ENCODE data around the gene GALNT4. TPM values are rescaled to one million over a fixed set of nuclear protein-coding genes. Genes with fewer than 3 reads are reported as not detected.

GALNT4 gene
- total and polyA plus RNA-seq, 7 donors, result 3.4 to 14.6 (median 4.6) TPM

DNA sequence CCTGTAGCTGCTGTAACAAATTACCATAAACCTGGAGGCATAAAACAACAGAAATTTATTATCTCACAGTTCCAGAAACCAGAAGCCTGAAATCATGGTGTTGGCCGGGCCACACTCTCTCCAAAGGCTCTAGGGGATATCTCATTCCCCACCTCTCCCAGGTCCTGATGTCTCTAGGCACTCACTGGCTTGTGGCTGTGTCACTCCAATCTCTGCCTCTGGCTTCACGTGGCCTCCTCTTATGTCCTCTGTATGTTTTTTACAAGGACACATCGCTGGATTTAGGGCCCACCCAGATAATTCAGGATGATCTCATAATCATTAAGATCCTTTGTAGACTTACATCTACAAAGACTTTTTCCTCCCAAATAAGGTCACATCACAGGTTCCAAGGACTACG lies 8.0 kb downstream of the GALNT4 start:
- TF ChIP-seq, protein P1, sequence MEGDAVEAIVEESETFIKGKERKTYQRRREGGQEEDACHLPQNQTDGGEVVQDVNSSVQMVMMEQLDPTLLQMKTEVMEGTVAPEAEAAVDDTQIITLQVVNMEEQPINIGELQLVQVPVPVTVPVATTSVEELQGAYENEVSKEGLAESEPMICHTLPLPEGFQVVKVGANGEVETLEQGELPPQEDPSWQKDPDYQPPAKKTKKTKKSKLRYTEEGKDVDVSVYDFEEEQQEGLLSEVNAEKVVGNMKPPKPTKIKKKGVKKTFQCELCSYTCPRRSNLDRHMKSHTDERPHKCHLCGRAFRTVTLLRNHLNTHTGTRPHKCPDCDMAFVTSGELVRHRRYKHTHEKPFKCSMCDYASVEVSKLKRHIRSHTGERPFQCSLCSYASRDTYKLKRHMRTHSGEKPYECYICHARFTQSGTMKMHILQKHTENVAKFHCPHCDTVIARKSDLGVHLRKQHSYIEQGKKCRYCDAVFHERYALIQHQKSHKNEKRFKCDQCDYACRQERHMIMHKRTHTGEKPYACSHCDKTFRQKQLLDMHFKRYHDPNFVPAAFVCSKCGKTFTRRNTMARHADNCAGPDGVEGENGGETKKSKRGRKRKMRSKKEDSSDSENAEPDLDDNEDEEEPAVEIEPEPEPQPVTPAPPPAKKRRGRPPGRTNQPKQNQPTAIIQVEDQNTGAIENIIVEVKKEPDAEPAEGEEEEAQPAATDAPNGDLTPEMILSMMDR (IDR thresholded peaks at IDR 0.05), result no peak
- no peaks in the 10 kb centered on the region for H3K27me3 ChIP-seq
- H3K4me1 ChIP-seq, result peaks cover 0 to 13% (median 3%) of the 10 kb centered on the region in 4 donors
- no peaks in the 10 kb centered on the region for H3K9me3 ChIP-seq
- H3K36me3 ChIP-seq, result no peaks in the 10 kb centered on the region
- DNase-seq, result no peak
- no peak overlapping the region for H3K4me3 ChIP-seq
- intact Hi-C loops (cut with DNase I), result no loop called here
- H3K27ac ChIP-seq, result no peak overlapping the region
- WGBS, 2 donors, result 79 to 82% methylated on average over 4 of the region's 4 CpGs

- Histone ChIP-seq H3K27me3 (no peaks in the 10 kb centered on the region), H3K36me3 (no peaks in the 10 kb centered on the region), H3K27ac (no peak overlapping the region), H3K4me1 (no peaks in the 10 kb centered on the region), H3K4me3 (no peak overlapping the region), H3K9me3 (no peaks in the 10 kb centered on the region)
- 83 to 89% methylated on average over 1 of the region's 1 CpG for WGBS, 2 donors
- no peak for TF ChIP-seq POLR2AphosphoS5 (IDR thresholded peaks at IDR 0.05)
- TF ChIP-seq, protein P1 (IDR thresholded peaks at IDR 0.05), result no peak
- no peak for TF ChIP-seq POLR2A (IDR thresholded peaks at IDR 0.05)
- no peak for TF ChIP-seq EP300 (IDR thresholded peaks at IDR 0.05)
- intact Hi-C loops (cut with DNase I), result no loop called here
- DNase-seq, result no peak
Measured at GRCh38 chr12:89514751-89515150, 9.8 kb downstream of the GALNT4 start.

DNA sequence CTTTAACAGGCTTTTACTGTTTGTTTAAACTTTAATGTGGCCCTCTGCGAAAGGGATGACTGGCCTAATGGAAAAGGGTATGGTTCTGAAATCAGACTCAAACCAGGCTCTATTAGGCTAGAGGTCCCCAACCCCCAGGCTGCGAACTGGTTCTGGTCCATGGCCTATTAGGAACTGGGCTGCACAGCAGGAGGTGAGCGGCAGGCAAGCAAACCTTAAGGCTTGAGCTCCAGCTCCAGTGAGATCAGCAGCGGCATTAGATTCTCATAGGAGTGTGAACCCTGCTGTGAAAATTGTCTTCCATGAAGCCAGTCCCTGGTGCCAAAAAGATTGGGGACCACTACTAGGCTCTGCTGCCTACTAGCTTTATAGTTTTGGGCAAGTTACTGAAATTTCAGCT lies 11.1 kb downstream of the GALNT4 start:
- Histone ChIP-seq H3K36me3 (no peaks in the 10 kb centered on the region), H3K27ac (no peak overlapping the region), H3K4me1 (no peaks in the 10 kb centered on the region), H3K9me3 (no peaks in the 10 kb centered on the region), H3K4me3 (no peak overlapping the region), H3K27me3 (no peaks in the 10 kb centered on the region)
- no peak for DNase-seq
- intact Hi-C loops (cut with DNase I), result no loop called here
- no peak for TF ChIP-seq POLR2A (IDR thresholded peaks at IDR 0.05)
- 95 to 96% methylated on average over 4 of the region's 4 CpGs for WGBS, 2 donors

GRCh38 chr12:89507015-89507824 lies 17.4 kb downstream of the GALNT4 start:
- Histone ChIP-seq H3K9me3 (no peaks in the 10 kb centered on the region), H3K36me3 (no peaks in the 10 kb centered on the region), H3K4me3 (no peak overlapping the region), H3K27ac (no peak overlapping the region), H3K4me1 (no peaks in the 10 kb centered on the region), H3K27me3 (no peaks in the 10 kb centered on the region)
- no peak for DNase-seq
- intact Hi-C loops (cut with DNase I), result no loop called here
- WGBS, 2 donors, result 19 to 68% methylated on average over 9 of the region's 9 CpGs
- no peak for TF ChIP-seq POLR2A (IDR thresholded peaks at IDR 0.05)
- TF ChIP-seq POLR2AphosphoS5 (IDR thresholded peaks at IDR 0.05), result no peak
- no peak for TF ChIP-seq EP300 (IDR thresholded peaks at IDR 0.05)
- TF ChIP-seq, protein P1 (IDR thresholded peaks at IDR 0.05), result no peak

- no peaks in the 10 kb centered on the region for H3K4me1 ChIP-seq
- H3K9me3 ChIP-seq, result no peaks in the 10 kb centered on the region
- H3K27me3 ChIP-seq, result no peaks in the 10 kb centered on the region
- intact Hi-C loops (cut with DNase I), result no loop called here
- DNase-seq, result no peak
- H3K27ac ChIP-seq, result no peak overlapping the region
- TF ChIP-seq POLR2A (IDR thresholded peaks at IDR 0.05) (no peak), EP300 (IDR thresholded peaks at IDR 0.05) (no peak), POLR2AphosphoS5 (IDR thresholded peaks at IDR 0.05) (no peak)
- TF ChIP-seq, protein P1 (IDR thresholded peaks at IDR 0.05), result no peak
- H3K4me3 ChIP-seq, result no peak overlapping the region
- 50 to 64% methylated on average over 1 of the region's 1 CpG for WGBS, 2 donors
- H3K36me3 ChIP-seq, result no peaks in the 10 kb centered on the region
Measured at GRCh38 chr12:89506050-89506449, 18.5 kb downstream of the GALNT4 start.
